ENCODE data around the gene ZNF200.

GRCh38 chr16:3248596-3248995 is 13.6 kb upstream of the ZNF200 start:
- TF ChIP-seq POLR2AphosphoS5 (IDR thresholded peaks at IDR 0.05; ENCODE audit: low read depth, low read length) (no peak), TAF1 (IDR thresholded peaks at IDR 0.05; ENCODE audit: borderline replicate concordance, insufficient read depth, low read length) (no peak), SIN3A (IDR thresholded peaks at IDR 0.05; ENCODE audit: borderline replicate concordance, insufficient read depth, low read length) (no peak)

All from PFSK-1 (cell line).